BE2C (cell line): ENCODE results near the gene CNIH3.
"Not testable (repeated sequence)": the region's sequence is repeated elsewhere in the genome, so short reads cannot be mapped to it uniquely, and the experiment has no call there.

ENCODE experiments used
- DNase-seq: peaks from one replicate; pipeline ENCODE4 v3.0.0-alpha.2; 2020
- H3K27me3 ChIP-seq: fragments of 250-450 bp; sonication (Bioruptor Pico); 2 replicates; pipeline ENCODE4 v1.5.1; 2020; ENCODE audit warnings: mild to moderate bottlenecking
- H3K36me3 ChIP-seq: fragments of 250-450 bp; sonication (Bioruptor Pico); 2 replicates; pipeline ENCODE4 v1.5.1; 2020; ENCODE audit warnings: mild to moderate bottlenecking
- H3K4me1 ChIP-seq: fragments of 250-450 bp; sonication (Bioruptor Pico); 2 replicates; pipeline ENCODE4 v1.5.1; 2020
- H3K4me3 ChIP-seq: 2 replicates; pipeline ENCODE4 v1.5.1; 2011; ENCODE audit warnings: low read depth, low read length
- H3K9me3 ChIP-seq: fragments of 250-450 bp; sonication (Bioruptor Pico); 2 replicates; pipeline ENCODE4 v1.5.1; 2020
- TF ChIP-seq, protein P1 (sequence below): IDR thresholded peaks from 2 replicates; pipeline ENCODE4 v1.5.1; 2012; ENCODE audit warnings: mild to moderate bottlenecking, low read depth, low read length

The CNIH3 gene

DNA sequence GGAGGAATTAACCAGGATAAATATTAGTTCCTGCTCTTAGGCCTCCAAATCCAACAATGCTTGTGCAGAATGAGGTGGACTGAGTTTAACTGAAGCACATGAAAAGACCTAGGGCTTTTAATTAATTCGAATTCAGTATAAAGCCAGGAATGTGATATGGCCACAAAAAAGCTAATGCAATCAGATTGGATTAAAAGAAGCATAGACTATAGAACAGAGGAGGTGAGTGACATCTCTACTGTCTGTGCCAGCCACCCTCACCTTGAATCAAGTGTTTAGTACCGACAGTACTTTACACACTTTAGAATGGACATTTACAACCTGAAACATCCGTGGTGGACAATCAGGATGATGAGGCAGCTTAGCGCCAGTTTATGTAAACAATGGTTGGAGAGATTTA is 62.1 kb downstream of the CNIH3 start:
- TF ChIP-seq, protein P1, sequence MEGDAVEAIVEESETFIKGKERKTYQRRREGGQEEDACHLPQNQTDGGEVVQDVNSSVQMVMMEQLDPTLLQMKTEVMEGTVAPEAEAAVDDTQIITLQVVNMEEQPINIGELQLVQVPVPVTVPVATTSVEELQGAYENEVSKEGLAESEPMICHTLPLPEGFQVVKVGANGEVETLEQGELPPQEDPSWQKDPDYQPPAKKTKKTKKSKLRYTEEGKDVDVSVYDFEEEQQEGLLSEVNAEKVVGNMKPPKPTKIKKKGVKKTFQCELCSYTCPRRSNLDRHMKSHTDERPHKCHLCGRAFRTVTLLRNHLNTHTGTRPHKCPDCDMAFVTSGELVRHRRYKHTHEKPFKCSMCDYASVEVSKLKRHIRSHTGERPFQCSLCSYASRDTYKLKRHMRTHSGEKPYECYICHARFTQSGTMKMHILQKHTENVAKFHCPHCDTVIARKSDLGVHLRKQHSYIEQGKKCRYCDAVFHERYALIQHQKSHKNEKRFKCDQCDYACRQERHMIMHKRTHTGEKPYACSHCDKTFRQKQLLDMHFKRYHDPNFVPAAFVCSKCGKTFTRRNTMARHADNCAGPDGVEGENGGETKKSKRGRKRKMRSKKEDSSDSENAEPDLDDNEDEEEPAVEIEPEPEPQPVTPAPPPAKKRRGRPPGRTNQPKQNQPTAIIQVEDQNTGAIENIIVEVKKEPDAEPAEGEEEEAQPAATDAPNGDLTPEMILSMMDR: no peak
- no peaks in the 10 kb centered on the region for H3K27me3 ChIP-seq
- no peak for DNase-seq

DNA sequence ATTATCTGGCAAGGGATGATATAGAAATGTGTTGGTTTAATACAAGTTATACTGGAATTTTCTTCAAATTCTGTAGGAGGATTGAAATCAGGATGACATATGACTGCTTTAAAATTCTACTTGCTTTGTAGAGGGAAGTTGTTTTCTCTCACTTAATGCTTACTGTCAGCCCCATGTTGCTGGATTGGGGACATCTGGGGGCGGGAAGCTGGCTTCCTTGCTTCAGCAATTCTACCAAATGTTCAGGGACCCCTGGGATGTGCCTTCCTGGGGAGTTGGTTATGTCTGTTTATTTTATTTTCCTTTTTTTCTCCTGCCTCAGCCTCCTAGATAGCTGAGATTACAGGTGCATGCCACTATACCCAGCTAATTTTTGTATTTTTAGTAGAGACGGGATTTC is 63.5 kb downstream of the CNIH3 start:
- H3K4me3 ChIP-seq: no peak overlapping the region
- H3K36me3 ChIP-seq: no peaks in the 10 kb centered on the region
- peaks cover 9% of the 10 kb centered on the region for H3K4me1 ChIP-seq
- TF ChIP-seq, protein P1: no peak
- no peaks in the 10 kb centered on the region for H3K9me3 ChIP-seq
- H3K27me3 ChIP-seq: no peaks in the 10 kb centered on the region
- no peak for DNase-seq

More for the DNA sequence above, 62.1 kb downstream of the CNIH3 start:
- no peak overlapping the region for H3K4me3 ChIP-seq
- H3K9me3 ChIP-seq: no peaks in the 10 kb centered on the region
- H3K36me3 ChIP-seq: no peaks in the 10 kb centered on the region
- H3K4me1 ChIP-seq: peaks cover 7% of the 10 kb centered on the region; the same call in 1 of the 2 replicates

DNA sequence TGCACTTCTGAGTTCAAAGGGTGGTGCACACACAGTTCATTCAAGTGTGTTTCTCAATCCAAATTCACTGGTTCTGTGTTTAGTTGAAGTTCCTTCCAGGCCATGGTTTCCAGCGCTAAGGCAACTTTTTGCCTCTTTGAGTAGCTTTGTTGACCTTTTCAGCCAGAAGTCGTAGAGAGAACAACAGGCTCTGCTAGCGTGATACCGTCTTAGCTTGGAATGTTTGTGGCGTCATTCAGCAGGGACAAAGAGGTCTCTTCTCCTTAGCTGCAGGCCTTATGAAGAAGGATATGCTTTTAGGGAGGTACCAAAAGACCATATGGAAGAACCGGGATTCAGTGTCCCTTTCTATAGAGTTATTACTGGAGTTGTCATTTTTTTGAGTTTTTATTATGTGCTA is 65.7 kb downstream of the CNIH3 start:
- TF ChIP-seq, protein P1: no peak
- Histone ChIP-seq H3K4me3 (no peak overlapping the region), H3K4me1 (peaks cover 9% of the 10 kb centered on the region), H3K36me3 (no peaks in the 10 kb centered on the region), H3K9me3 (no peaks in the 10 kb centered on the region), H3K27me3 (no peaks in the 10 kb centered on the region)
- no peak for DNase-seq

DNA sequence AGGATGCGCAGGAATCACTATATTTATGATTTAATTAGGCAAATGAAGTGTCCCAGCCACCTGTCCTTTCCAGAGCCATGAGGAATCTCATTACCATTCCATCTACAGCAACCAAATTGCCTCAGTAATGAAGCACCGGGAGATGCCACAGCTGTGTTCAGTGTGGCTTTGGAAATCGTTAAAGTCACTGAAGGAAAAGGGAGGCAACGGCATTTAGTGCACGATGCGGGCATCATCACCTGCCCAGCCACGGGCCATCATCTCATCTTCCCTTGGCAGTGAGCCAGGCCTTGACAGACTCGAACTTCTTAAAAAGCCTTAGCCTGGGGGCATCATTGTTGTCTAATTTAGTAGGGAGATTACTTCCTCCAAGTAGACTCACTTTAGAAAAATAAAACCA is 67.8 kb downstream of the CNIH3 start:
- TF ChIP-seq, protein P1: no peak
- H3K9me3 ChIP-seq: no peaks in the 10 kb centered on the region
- DNase-seq: peak; percentile 49
- no peak overlapping the region for H3K4me3 ChIP-seq
- H3K27me3 ChIP-seq: no peaks in the 10 kb centered on the region
- peaks cover 9% of the 10 kb centered on the region for H3K4me1 ChIP-seq
- no peaks in the 10 kb centered on the region for H3K36me3 ChIP-seq

DNA sequence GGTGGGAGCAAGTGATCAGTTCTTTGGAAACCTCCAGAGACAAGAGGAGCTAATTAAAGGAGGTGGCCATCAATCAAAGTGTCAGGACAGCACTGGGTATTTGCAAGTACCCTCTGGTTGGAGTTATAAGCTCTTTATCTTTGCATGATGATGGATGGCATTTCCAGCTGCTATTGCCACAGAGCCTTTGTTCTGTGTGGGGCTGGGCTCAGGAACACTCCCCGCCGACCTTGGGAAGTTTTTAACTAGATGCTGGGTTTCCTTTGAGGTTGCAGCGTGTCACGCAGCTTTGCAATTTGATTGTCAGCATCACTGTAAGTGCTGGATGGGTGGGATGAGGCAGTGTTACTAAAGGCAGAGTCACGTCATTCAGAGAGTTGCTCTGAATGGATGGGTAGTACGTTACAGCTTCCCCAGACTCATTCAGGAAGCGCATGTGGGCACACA is 68.9 kb downstream of the CNIH3 start:
- H3K9me3 ChIP-seq: no peaks in the 10 kb centered on the region
- peaks cover 9% of the 10 kb centered on the region for H3K4me1 ChIP-seq
- TF ChIP-seq, protein P1: no peak
- no peaks in the 10 kb centered on the region for H3K27me3 ChIP-seq
- H3K4me3 ChIP-seq: no peak overlapping the region
- DNase-seq: no peak
- H3K36me3 ChIP-seq: no peaks in the 10 kb centered on the region

DNA sequence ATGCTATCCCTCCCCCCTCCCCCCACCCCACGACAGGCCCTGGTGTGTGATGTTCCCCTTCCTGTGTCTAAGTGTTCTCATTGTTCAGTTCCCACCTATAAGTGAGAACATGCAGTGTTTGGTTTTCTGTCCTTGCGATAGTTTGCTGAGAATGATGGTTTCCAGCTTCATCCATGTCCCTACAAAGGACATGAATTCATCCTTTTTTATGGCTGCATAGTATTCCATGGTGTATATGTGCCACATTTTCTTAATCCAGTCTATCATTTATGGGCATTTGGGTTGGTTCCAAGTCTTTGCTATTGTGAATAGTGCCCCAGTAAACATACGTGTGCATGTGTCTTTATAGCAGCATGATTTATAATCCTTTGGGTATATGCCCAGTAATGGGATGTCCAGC is 70.0 kb downstream of the CNIH3 start:
- not testable (repeated sequence) for H3K27me3 ChIP-seq, H3K36me3 ChIP-seq, DNase-seq, H3K9me3 ChIP-seq, H3K4me1 ChIP-seq, H3K4me3 ChIP-seq

DNA sequence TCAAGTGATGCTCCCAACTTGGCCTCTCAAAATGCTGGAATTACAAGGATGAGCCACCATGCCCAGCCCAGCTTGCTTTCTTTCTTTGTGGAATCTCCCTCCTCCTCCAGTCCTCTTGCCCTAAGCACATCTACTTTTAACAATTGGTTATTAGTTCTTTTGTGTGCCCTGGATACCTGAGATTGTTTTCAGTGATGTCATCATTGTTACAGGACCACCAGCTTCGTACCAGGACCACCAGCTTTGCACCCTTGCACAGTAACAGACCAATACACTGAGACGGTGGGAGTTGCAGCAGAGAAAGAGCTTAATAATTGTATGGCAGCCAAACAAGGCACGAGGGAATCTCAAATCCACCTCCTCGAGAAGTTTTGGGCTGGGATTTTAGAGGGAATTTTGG is 71.3 kb downstream of the CNIH3 start:
- H3K4me3 ChIP-seq: no peak overlapping the region
- peaks cover 9% of the 10 kb centered on the region for H3K4me1 ChIP-seq
- TF ChIP-seq, protein P1: no peak
- DNase-seq: no peak
- H3K27me3 ChIP-seq: no peaks in the 10 kb centered on the region
- no peaks in the 10 kb centered on the region for H3K36me3 ChIP-seq
- H3K9me3 ChIP-seq: no peaks in the 10 kb centered on the region
